GM18907 (cell line): ENCODE data around the gene PRDM11.

Source experiments
- ATAC-seq: cut with Tn5 transposase; IDR thresholded peaks from one replicate; pipeline ENCODE4 v1.9.1; 2021; ENCODE audit warnings: mild to moderate bottlenecking, moderate library complexity; ENCODE audit not compliant: unreplicated experiment

PRDM11 gene

GRCh38 chr11:45258982-45259530 is 112.6 kb downstream of the PRDM11 start:
- no peak for ATAC-seq

GRCh38 chr11:45259592-45259991 is 113.2 kb downstream of the PRDM11 start:
- ATAC-seq, result no peak

GRCh38 chr11:45260071-45260470 is 113.6 kb downstream of the PRDM11 start:
- no peak for ATAC-seq

- no peak for ATAC-seq
Observed at GRCh38 chr11:45262900-45263299, 116.5 kb downstream of the PRDM11 start.

GRCh38 chr11:45263773-45264172 is 117.3 kb downstream of the PRDM11 start:
- ATAC-seq, result no peak

GRCh38 chr11:45264839-45265515 is 118.5 kb downstream of the PRDM11 start:
- ATAC-seq, result no peak

GRCh38 chr11:45265969-45266675 is 119.7 kb downstream of the PRDM11 start:
- ATAC-seq, result no peak

- ATAC-seq, result no peak
Observed at GRCh38 chr11:45266676-45267020, 120.2 kb downstream of the PRDM11 start.

GRCh38 chr11:45267052-45267451 is 120.6 kb downstream of the PRDM11 start:
- ATAC-seq, result no peak

GRCh38 chr11:45267652-45268299 is 121.3 kb downstream of the PRDM11 start:
- ATAC-seq, result no peak

GRCh38 chr11:45269678-45270077 is 123.2 kb downstream of the PRDM11 start:
- ATAC-seq, result no peak

GRCh38 chr11:45270946-45271716 is 124.7 kb downstream of the PRDM11 start:
- no peak for ATAC-seq

GRCh38 chr11:45272701-45273100 is 126.3 kb downstream of the PRDM11 start:
- no peak for ATAC-seq

- ATAC-seq, result no peak
Observed at GRCh38 chr11:45273509-45273908, 127.1 kb downstream of the PRDM11 start.

- ATAC-seq, result no peak
Observed at GRCh38 chr11:45274206-45274605, 127.8 kb downstream of the PRDM11 start.

- ATAC-seq, result no peak
Observed at GRCh38 chr11:45275828-45276227, 129.4 kb downstream of the PRDM11 start.

GRCh38 chr11:45278714-45279113 is 132.3 kb downstream of the PRDM11 start:
- no peak for ATAC-seq

- no peak for ATAC-seq
Observed at GRCh38 chr11:45279645-45280044, 133.2 kb downstream of the PRDM11 start.

- ATAC-seq, result no peak
Observed at GRCh38 chr11:45280449-45280848, 134.0 kb downstream of the PRDM11 start.

GRCh38 chr11:45282081-45282480 is 135.6 kb downstream of the PRDM11 start:
- ATAC-seq, result no peak
